HL-60/S4 (cell line): ENCODE measurements around the gene GGT1.
"Not testable (repeated sequence)": the region's sequence is repeated elsewhere in the genome, so short reads cannot be mapped to it uniquely, and the experiment has no call there.

Experiments
- in situ Hi-C: fragments of 300-500 bp; cut with MboI; formaldehyde crosslinking; loops from 2 replicates; pipeline ENCODE4 v1.14.3; 2022; ENCODE audit warnings: low sequenced_read_pairs

GGT1 gene

GRCh38 chr22:24595863-24596262 lies 7.1 kb upstream of the GGT1 start:
- in situ Hi-C loops: no loop called here

DNA sequence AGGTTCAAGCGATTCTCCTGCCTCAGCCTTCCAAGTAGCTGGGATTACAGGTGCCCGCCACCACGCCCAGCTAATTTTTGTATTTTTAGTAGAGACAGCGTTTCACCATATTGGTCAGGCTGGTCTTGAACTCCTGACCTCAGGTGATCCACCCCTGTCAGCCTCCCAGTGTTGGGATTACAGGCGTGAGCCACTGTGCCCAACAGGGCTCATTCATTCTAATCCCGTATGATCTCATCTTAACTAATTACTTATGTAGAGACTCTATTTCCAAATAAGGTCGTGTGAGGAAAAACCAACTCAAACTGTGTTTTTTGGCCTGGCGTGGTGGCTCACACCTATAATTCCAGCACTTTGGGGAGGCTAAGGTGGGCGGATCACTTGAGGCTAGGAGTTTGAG lies 5.9 kb upstream of the GGT1 start:
- in situ Hi-C loops: not testable (repeated sequence)

DNA sequence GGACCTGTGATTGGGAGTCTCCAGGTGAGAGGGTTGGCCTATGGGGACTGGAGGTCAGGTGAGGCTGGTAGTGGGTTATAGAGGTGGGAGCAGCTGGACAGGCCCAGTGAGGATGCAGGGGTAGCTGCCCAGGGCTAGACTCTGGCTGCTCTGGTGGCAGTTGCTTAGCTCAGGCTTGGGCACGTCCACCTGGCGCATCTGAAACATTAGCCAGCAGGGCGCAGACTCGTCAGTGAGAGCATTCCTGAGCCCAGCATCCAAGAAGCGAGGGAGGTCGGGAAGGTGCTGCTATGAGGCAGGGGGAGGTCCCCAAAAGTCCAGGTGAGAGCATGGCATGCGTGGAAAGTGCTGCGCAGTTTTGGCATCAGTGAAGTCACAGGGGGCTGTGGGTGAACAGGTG lies 3.5 kb upstream of the GGT1 start:
- in situ Hi-C loops: no loop called here

- in situ Hi-C loops: not testable (repeated sequence)
Observed at GRCh38 chr22:24599958-24600715, 2.9 kb upstream of the GGT1 start.

DNA sequence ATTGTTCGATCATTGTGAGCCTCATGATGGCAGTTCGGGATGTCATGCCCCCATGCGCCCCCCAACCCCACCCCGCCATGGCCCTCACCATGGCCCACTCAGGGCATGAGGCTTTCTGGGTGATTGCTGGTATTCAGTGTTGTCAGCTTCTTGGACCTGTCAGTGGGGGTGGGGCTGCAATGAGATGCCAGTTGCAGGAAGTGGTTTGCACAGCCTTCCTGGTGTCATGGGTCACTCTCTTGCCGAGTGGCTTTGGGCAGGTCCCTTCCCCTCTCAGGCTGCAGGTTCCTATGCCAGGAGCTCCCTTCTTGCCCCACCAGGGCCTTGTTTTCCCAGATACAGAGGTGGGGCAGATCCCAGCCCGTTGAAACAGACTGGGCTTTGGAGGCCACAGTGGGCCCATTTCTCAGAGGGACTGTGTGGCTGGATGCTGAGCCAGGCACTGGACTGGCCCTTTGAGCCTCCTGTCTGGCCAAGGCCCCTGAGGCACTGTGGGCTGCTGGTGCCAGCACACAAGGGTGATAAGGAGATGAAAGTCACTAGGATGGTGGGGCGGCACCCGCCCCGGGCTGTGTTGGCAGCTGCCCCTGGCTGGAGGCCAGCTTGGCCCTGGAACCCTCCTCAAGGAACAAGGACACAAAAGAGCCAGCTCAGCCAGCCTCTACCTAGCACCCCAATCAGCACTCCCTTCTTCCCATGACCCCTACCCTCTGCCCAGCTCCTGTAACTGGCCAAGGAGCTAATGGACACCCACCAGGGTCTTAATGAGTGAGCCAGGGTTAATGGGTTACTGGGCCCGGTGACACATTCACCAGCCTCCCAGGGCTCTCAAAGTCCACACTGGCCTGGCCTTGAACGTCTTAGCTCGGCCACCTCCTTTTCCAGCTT lies 1.5 kb upstream of the GGT1 start:
- in situ Hi-C loops: no loop called here

DNA sequence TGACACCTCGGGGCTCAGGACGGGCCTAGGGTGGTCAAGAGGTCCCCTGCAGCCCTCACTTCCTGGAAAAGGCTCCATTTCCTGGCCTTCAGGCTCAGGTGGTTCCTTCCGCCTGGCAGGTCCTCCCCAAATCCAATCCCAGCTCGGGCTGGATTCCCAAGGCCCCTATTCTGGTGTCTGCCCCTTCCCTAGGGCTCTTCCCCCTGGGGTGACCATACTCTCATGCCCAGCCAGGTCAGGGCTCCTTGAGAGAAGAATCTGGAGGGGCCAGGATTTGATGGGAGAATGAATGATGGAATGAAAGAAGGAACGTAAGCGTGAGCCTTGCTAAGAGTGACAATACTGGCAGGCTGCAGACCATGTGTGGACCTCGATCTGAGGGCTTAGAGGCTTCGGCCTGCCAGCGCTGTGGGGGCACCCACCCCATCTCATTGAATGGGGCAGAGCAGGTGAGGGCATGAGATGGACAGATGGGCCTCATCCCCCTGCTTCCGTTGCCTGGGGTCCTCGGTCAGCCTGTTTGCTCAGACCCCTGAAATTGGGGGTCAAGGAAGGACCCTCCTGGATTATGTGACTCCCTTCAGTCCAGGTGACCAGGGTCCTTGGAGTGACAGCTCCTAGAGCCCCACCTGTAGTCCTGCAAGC lies 766 bp upstream of the GGT1 start:
- in situ Hi-C loops: not testable (repeated sequence)

DNA sequence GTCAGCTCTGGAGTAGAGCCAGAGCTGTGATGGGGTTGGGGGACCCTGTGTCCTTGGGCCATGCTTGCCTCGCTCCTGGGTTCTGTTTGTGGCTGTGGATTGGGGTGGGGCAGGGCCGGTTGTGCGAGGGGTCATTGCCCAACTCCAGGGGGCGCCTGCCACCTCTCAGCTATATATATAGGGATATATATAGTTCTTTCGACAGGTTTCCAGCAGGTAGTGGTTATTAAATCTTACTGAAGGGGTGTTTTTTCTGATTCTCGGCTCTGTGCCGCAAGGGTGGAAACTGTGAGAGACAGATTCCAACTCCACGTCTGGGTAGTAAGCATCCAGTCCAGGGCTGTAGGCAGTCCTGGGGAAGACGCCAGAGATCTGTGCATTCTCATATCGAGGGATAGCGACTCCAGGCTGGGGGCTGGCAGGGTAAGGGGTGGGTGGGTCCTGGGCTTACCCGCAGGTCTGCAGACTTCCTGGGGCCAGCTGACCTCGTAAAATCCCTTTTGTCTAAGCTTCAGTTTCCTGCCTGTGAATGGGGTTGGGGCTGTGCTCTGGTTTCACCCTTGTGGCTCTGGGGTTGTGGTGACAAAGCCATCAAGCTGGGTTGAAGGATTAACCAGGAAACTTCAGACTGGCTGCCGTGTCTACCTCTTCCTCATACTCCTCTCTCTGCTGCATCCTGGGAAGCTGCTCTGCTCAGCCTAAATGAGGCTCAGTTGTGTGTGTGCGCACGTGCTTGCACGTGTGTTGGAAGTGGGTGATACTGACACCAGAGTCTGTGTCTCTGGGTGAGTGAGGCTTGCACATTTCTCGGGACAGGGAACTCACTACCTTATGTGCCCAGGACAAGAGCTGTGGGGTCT lies 1.0 kb downstream of the GGT1 start:
- in situ Hi-C loops: not testable (repeated sequence)

GRCh38 chr22:24606340-24606739 lies 3.3 kb downstream of the GGT1 start:
- in situ Hi-C loops: not testable (repeated sequence)

DNA sequence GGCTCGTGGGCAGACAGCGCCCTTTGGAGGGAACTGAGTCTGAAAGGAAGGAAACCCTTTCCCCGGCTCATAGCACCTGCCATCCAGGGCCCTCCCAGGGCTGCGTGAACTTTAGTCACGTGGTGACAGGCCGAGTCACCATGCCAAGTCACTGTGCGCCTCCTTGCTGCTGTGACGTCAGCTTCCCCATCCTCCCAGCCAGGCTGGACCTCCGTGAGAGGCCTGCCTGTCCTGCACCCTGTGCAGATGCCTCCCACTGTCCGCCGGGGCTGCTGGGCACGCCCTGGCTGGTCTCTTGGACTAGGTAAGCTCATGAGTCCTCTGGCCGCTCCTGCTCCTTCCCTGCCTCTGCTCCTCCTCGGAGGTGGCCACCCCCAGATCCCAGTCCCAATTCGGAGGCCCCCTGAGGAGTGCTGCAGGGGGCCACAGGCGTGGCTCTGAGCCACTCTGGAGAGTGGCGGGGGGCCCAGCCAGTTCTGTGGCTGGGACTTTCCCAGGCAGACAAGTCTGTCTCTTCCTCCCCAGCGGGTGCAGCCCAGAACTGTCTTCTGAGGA lies 4.5 kb downstream of the GGT1 start:
- in situ Hi-C loops: not testable (repeated sequence)

DNA sequence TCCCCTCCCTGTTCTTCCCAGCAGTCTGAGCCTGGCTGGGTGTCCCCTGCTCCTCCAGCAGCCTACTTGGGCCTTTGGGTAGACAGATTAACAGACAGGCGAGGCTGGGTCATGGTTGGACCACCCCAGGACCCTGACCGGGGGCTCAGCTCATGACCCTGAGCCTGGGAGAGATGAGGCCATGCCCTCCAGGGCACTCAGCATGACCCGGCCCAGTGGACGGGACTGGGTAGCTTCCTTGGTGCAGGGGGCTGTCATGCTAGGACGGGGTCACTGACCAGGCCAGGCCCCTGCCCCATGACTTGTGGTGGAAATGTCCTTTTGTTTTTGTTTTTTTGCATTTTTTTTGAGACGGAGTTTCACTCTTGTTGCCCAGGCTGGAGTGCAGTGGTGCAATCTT lies 5.3 kb downstream of the GGT1 start:
- in situ Hi-C loops: not testable (repeated sequence)

DNA sequence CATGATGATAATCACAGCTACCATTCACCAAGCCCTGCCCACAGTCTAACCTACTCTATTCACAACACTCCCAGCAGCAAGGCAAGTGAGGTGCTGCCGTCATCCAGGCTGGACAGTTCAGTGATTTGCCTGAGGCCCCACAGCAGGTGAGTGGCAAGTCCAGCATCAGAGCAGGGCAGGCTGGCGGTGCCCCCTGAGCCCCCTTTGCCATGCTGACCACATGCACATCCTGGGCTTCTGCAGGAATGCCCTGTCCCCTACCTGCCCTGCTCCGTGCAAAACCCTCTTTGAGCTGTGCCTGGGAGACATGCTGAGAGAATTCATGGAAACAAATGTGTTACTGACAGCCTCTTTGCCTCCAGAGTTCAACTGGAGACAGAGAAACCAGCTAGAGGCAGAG lies 6.9 kb downstream of the GGT1 start:
- in situ Hi-C loops: not testable (repeated sequence)

DNA sequence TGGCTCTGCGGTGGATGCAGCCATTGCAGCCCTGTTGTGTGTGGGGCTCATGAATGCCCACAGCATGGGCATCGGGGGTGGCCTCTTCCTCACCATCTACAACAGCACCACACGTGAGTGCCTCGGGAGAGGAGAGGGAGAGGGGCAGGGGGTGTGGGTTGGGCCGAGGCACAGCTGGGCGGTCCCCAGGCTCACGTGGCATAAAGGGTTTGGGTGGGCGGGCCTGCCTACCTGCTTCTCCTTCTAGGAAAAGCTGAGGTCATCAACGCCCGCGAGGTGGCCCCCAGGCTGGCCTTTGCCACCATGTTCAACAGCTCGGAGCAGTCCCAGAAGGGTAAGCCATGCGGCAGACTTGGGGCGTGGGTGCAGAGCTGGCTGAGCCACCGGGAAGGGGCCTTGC lies 11.8 kb downstream of the GGT1 start:
- in situ Hi-C loops: not testable (repeated sequence)

DNA sequence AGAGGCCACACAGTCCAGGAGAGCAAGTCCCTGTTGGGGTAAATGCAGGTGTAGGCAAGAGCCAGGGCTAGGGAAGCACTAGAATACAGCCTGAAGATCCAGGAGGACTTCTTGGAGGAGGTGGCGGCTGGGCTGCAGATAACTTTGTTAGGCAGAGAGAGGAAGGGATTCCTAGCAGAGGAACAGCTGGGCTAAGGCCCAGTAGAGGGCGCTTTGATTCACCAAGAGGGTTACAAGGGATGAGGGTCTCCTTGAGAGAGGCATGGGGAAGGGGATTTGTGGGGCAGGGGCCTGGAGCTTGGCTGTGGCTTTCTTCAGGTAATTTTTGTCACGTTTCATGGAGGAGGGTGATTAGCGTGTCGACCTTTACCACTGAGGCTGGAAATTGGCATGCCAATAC lies 18.3 kb downstream of the GGT1 start:
- in situ Hi-C loops: not testable (repeated sequence)

DNA sequence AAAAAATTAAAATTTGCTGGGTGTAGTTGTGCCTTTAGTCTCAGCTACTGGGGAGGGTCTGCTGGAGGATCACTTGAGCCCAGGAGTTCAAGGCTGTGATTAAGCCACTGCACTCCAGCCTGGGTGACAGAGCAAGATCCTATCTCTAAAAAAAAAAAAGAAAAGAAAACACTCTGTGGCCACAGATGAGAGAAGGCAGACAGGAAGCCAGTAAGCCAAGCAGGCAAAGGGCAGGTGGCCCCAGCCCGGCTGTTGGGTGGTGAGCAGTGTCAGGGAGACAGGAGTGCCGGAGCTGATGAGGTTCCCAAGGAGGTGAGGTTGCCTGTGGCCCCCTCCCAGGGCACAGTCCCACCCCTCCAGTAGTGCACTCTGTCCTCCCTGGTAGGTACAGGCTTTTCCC lies 19.6 kb downstream of the GGT1 start:
- in situ Hi-C loops: not testable (repeated sequence)

GRCh38 chr22:24627911-24628310 lies 24.9 kb downstream of the GGT1 start:
- in situ Hi-C loops: not testable (repeated sequence)

GRCh38 chr22:24629069-24629468 lies 26.1 kb downstream of the GGT1 start:
- in situ Hi-C loops: not testable (repeated sequence)

GRCh38 chr22:24630812-24631427 lies 27.9 kb downstream of the GGT1 start:
- in situ Hi-C loops: not testable (repeated sequence)

DNA sequence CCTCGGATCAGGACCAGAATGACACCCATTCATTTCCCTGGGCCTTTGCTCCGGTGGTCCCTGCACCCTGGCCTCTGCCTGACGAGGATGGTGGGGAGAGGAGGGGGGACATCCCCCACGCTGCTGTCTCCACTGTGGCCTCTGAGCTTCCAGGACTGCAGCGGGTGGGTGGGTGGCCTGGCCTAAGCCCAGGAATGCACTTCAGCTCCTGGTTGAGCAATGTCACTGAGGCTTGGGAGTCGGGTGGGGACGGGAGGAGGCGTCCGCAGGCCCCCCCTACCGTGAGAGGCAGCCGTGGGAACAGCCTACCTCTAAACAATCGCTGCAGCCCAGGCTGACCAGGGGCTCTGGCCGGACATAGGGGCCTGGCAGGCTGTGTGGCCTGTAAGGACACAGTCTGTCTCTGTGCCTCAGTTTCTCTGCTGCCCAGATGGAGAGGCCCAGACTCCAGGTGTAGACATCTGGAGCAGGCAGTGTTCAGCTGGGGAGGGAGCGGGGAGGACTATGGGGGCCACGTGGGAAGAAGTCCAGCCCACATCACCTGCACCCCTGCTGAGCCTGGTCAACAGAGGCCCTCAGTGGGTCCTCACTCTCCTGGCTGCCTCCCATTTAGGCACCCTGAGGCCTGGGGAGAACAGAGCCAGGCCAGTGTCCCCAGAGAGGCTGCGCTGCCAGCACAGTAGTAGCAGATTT lies 28.6 kb downstream of the GGT1 start:
- in situ Hi-C loops: not testable (repeated sequence)

DNA sequence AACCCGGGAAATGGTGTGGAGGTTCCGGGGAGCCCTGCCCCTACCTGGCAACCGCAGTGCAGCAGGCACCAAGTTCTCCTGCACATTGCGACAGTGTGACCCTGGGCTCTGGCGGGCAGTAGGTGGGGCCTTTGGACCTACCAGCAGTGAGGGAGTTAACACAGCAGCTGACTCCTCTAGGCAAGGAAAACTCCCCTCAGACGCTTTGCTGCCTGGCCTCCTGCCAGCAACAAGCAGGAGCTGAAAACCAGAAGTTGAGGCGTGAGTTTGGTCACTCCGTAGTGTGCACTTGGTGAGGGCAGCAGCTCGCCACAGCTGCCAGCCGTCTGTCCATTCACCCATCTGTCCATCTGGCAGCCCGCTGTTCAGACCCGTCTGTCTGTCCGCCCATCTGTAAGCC lies 29.6 kb downstream of the GGT1 start:
- in situ Hi-C loops: not testable (repeated sequence)
